GM18867 (cell line): ENCODE data around the gene KCNMB1.

Experiments
- ATAC-seq: cut with Tn5 transposase; IDR thresholded peaks from one replicate; pipeline ENCODE4 v1.9.1; 2021; ENCODE audit warnings: mild to moderate bottlenecking, moderate library complexity; ENCODE audit not compliant: unreplicated experiment

The KCNMB1 gene

GRCh38 chr5:170342153-170342725, 46.9 kb downstream of the KCNMB1 start:
- no peak for ATAC-seq

GRCh38 chr5:170341545-170341944, 47.6 kb downstream of the KCNMB1 start:
- ATAC-seq = no peak

GRCh38 chr5:170339780-170340167, 49.4 kb downstream of the KCNMB1 start:
- ATAC-seq = no peak

GRCh38 chr5:170338933-170339779, 50.0 kb downstream of the KCNMB1 start:
- peak; percentile 95 for ATAC-seq

- no peak for ATAC-seq
Observed at GRCh38 chr5:170338291-170338690, 50.9 kb downstream of the KCNMB1 start.

GRCh38 chr5:170337045-170337733, 52.0 kb downstream of the KCNMB1 start:
- no peak for ATAC-seq

GRCh38 chr5:170336065-170336464, 53.1 kb downstream of the KCNMB1 start:
- no peak for ATAC-seq

- ATAC-seq = no peak
Observed at GRCh38 chr5:170334626-170335025, 54.5 kb downstream of the KCNMB1 start.

- peak; percentile 51 for ATAC-seq
Observed at GRCh38 chr5:170333161-170333910, 55.8 kb downstream of the KCNMB1 start.

- ATAC-seq = no peak
Observed at GRCh38 chr5:170332058-170332457, 57.1 kb downstream of the KCNMB1 start.

- ATAC-seq = no peak
Observed at GRCh38 chr5:170330568-170331054, 58.6 kb downstream of the KCNMB1 start.

GRCh38 chr5:170329524-170329923, 59.6 kb downstream of the KCNMB1 start:
- no peak for ATAC-seq

GRCh38 chr5:170327829-170328228, 61.3 kb downstream of the KCNMB1 start:
- ATAC-seq = no peak

GRCh38 chr5:170327168-170327567, 62.0 kb downstream of the KCNMB1 start:
- ATAC-seq = no peak
